ENCODE measurements around the gene LRRC27. TPM values are rescaled to one million over a fixed set of nuclear protein-coding genes. Genes with fewer than 3 reads are reported as not detected.

Gene LRRC27
- total and polyA plus RNA-seq, 7 experiments from 2014 or later, result 1.8 to 10.8 (median 6.0) TPM

- ChIA-PET POLR2A (no interaction called here), CTCF (no interaction called here)
- H3K9me3 ChIP-seq (ENCODE audit: control insufficient read depth in 2 of 3, low read length in 3 of 3), result no peaks in the 10 kb centered on the region
- peak overlapping the region in 1 of 9 donors; percentile 48 for H3K27ac Mint-ChIP-seq
- peaks cover 0 to 9% of the 10 kb centered on the region in 2 donors for H3K4me1 ChIP-seq (ENCODE audit: control insufficient read depth in 2 of 2, insufficient read depth in 2 of 2, low read length in 2 of 2)
- ATAC-seq (no peak), DNase-seq (no peak)
- H3K4me3 ChIP-seq (ENCODE audit: low read length), result no peak overlapping the region
- peaks cover 0 to 8% (median 0%) of the 10 kb centered on the region in 11 donors for H3K9me3 Mint-ChIP-seq
- H3K27me3 Mint-ChIP-seq, result peaks cover 0 to 5% (median 0%) of the 10 kb centered on the region in 5 donors
- peaks cover 5 to 17% (median 13%) of the 10 kb centered on the region in 7 donors for H3K4me1 Mint-ChIP-seq
- no peak overlapping the region for H3K27ac ChIP-seq (ENCODE audit: low read depth, low read length)
- no peak overlapping the region for H3K4me3 Mint-ChIP-seq
- H3K36me3 Mint-ChIP-seq, result peaks cover 7 to 31% (median 9%) of the 10 kb centered on the region in 5 donors
- no peaks in the 10 kb centered on the region for H3K36me3 ChIP-seq (ENCODE audit: control insufficient read depth in 2 of 3, insufficient read depth in 3 of 3, low read length in 3 of 3)
- H3K27me3 ChIP-seq (ENCODE audit: control insufficient read depth in 2 of 2, insufficient read depth in 2 of 2, low read length in 2 of 2), result no peaks in the 10 kb centered on the region
- intact Hi-C loops (cut with micrococcal nuclease), result no loop called here
Measured at GRCh38 chr10:132368881-132369635, 37.1 kb downstream of the LRRC27 start.

GRCh38 chr10:132369636-132370185 is 37.7 kb downstream of the LRRC27 start:
- Mint-ChIP-seq H3K27me3 (peaks cover 0 to 5% (median 0%) of the 10 kb centered on the region in 5 donors), H3K4me1 (peaks cover 5 to 15% (median 7%) of the 10 kb centered on the region in 7 donors), H3K4me3 (no peak overlapping the region), H3K36me3 (peaks cover 1 to 31% (median 9%) of the 10 kb centered on the region in 5 donors), H3K27ac (no peak overlapping the region), H3K9me3 (peaks cover 0 to 1% (median 0%) of the 10 kb centered on the region in 11 donors)
- Histone ChIP-seq H3K27me3 (ENCODE audit: control insufficient read depth in 2 of 2, insufficient read depth in 2 of 2, low read length in 2 of 2) (no peaks in the 10 kb centered on the region), H3K27ac (ENCODE audit: low read depth, low read length) (no peak overlapping the region), H3K9me3 (ENCODE audit: control insufficient read depth in 2 of 3, low read length in 3 of 3) (no peaks in the 10 kb centered on the region), H3K4me3 (ENCODE audit: low read length) (no peak overlapping the region), H3K36me3 (ENCODE audit: control insufficient read depth in 2 of 3, insufficient read depth in 3 of 3, low read length in 3 of 3) (no peaks in the 10 kb centered on the region), H3K4me1 (ENCODE audit: control insufficient read depth in 2 of 2, insufficient read depth in 2 of 2, low read length in 2 of 2) (peaks cover 0 to 9% of the 10 kb centered on the region in 2 donors)
- POLR2A ChIA-PET, result no interaction called here
- CTCF ChIA-PET, result no interaction called here
- ATAC-seq, result no peak
- intact Hi-C loops (cut with micrococcal nuclease), result no loop called here
- no peak for DNase-seq

DNA sequence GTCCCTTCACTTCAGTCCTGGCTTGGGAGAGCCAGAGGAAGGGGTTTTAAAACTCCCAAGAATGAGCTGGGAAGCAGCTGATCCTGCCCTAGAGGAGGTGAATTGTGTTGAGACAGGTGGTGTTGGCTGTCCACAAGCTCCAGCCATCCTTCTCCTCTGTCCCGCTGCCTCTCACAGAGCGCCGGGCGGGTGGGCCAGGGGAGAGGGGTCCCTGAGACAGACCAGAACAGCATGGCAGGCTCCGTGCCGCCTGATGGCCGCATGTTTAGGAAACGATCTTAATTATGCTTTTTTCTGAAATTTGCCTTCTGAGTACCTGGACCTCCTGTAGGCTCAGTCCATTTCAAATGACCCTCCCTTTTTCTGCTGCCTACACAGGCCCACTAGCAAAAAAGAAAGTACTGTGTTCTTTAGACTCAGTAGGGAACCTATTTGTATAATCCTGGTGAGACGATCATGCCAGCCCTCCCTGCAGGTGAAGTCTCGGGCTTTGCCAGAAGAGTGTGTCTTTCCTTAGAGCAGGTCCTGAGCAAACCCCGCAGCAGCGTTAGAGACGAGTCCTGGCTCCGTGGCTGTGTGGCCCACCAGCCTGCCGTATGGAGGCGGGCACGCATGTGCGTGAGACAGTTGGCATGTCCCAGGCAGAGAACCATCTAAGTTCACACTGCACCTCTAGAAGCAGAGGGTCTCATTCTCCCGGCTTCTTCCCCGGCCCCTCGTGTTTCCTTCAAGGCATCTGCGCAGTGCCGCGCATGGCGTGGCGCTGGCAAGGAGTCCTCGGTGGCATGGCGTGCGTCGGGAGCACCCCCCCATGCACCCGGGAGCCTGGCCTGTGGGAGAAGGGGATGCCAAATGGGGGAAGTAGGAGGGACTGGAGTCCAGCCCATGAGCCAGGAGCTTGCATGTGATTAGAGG is 38.7 kb downstream of the LRRC27 start:
- Histone ChIP-seq H3K36me3 (ENCODE audit: control insufficient read depth in 2 of 3, insufficient read depth in 3 of 3, low read length in 3 of 3) (no peaks in the 10 kb centered on the region), H3K9me3 (ENCODE audit: control insufficient read depth in 2 of 3, low read length in 3 of 3) (no peaks in the 10 kb centered on the region), H3K27ac (ENCODE audit: low read depth, low read length) (no peak overlapping the region), H3K4me1 (ENCODE audit: control insufficient read depth in 2 of 2, insufficient read depth in 2 of 2, low read length in 2 of 2) (peaks cover 0 to 9% of the 10 kb centered on the region in 2 donors), H3K4me3 (ENCODE audit: low read length) (no peak overlapping the region), H3K27me3 (ENCODE audit: control insufficient read depth in 2 of 2, insufficient read depth in 2 of 2, low read length in 2 of 2) (no peaks in the 10 kb centered on the region)
- Mint-ChIP-seq H3K27ac (no peak overlapping the region), H3K36me3 (peaks cover 0 to 28% (median 9%) of the 10 kb centered on the region in 5 donors), H3K4me3 (no peak overlapping the region), H3K4me1 (peaks cover 5 to 11% (median 6%) of the 10 kb centered on the region in 7 donors), H3K9me3 (no peaks in the 10 kb centered on the region), H3K27me3 (peaks cover 0 to 5% (median 0%) of the 10 kb centered on the region in 5 donors)
- intact Hi-C loops (cut with micrococcal nuclease), result no loop called here
- CTCF ChIA-PET, result no interaction called here
- no peak for ATAC-seq
- POLR2A ChIA-PET, result no interaction called here
- DNase-seq, result no peak

GRCh38 chr10:132371641-132372081 is 39.7 kb downstream of the LRRC27 start:
- Mint-ChIP-seq H3K27ac (peak overlapping the region in 3 of 9 donors; percentile 9 to 66 (median 62)), H3K4me1 (peaks cover 5 to 11% (median 8%) of the 10 kb centered on the region in 7 donors), H3K36me3 (peaks cover 0 to 25% (median 9%) of the 10 kb centered on the region in 5 donors), H3K9me3 (no peaks in the 10 kb centered on the region), H3K4me3 (peak overlapping the region in 1 of 10 donors; percentile 20), H3K27me3 (peaks cover 0 to 7% (median 0%) of the 10 kb centered on the region in 5 donors)
- H3K27ac ChIP-seq (ENCODE audit: low read depth, low read length), result no peak overlapping the region
- H3K9me3 ChIP-seq (ENCODE audit: control insufficient read depth in 2 of 3, low read length in 3 of 3), result no peaks in the 10 kb centered on the region
- no peaks in the 10 kb centered on the region for H3K27me3 ChIP-seq (ENCODE audit: control insufficient read depth in 2 of 2, insufficient read depth in 2 of 2, low read length in 2 of 2)
- no peak for ATAC-seq
- peaks cover 0 to 9% of the 10 kb centered on the region in 2 donors for H3K4me1 ChIP-seq (ENCODE audit: control insufficient read depth in 2 of 2, insufficient read depth in 2 of 2, low read length in 2 of 2)
- CTCF ChIA-PET, result interaction anchor here (1.2 kb wide), 1 partner anchor 16 kb away, joined by 3 read pairs; no protein-coding TSS in a partner anchor
- DNase-seq, result peak in 2 of 9 donors; percentile 17 to 19
- intact Hi-C loops (cut with micrococcal nuclease), result no loop called here
- H3K4me3 ChIP-seq (ENCODE audit: low read length), result no peak overlapping the region
- no peaks in the 10 kb centered on the region for H3K36me3 ChIP-seq (ENCODE audit: control insufficient read depth in 2 of 3, insufficient read depth in 3 of 3, low read length in 3 of 3)
- POLR2A ChIA-PET, result no interaction called here

GRCh38 chr10:132372516-132373095 is 40.6 kb downstream of the LRRC27 start:
- intact Hi-C loops (cut with micrococcal nuclease), result no loop called here
- Mint-ChIP-seq H3K27ac (no peak overlapping the region), H3K4me1 (peaks cover 5 to 11% (median 8%) of the 10 kb centered on the region in 7 donors), H3K9me3 (no peaks in the 10 kb centered on the region), H3K4me3 (no peak overlapping the region), H3K36me3 (peaks cover 0 to 15% (median 9%) of the 10 kb centered on the region in 5 donors), H3K27me3 (peaks cover 0 to 7% (median 0%) of the 10 kb centered on the region in 5 donors)
- Histone ChIP-seq H3K9me3 (ENCODE audit: control insufficient read depth in 2 of 3, low read length in 3 of 3) (no peaks in the 10 kb centered on the region), H3K36me3 (ENCODE audit: control insufficient read depth in 2 of 3, insufficient read depth in 3 of 3, low read length in 3 of 3) (no peaks in the 10 kb centered on the region), H3K27ac (ENCODE audit: low read depth, low read length) (no peak overlapping the region), H3K27me3 (ENCODE audit: control insufficient read depth in 2 of 2, insufficient read depth in 2 of 2, low read length in 2 of 2) (no peaks in the 10 kb centered on the region), H3K4me1 (ENCODE audit: control insufficient read depth in 2 of 2, insufficient read depth in 2 of 2, low read length in 2 of 2) (peaks cover 0 to 9% of the 10 kb centered on the region in 2 donors), H3K4me3 (ENCODE audit: low read length) (no peak overlapping the region)
- DNase-seq (no peak), ATAC-seq (no peak)
- CTCF ChIA-PET, result interaction anchor here (1.2 kb wide), 1 partner anchor 16 kb away, joined by 3 read pairs; no protein-coding TSS in a partner anchor
- POLR2A ChIA-PET, result no interaction called here
